Nephron progenitor cell (in vitro differentiated cells): ENCODE data around the gene ADD1.
A peak's percentile ranks its signal among the peaks of the same experiment; 100 is the strongest.
"Not testable (repeated sequence)": the region's sequence is repeated elsewhere in the genome, so short reads cannot be mapped to it uniquely, and the experiment has no call there.

ENCODE experiments used
- DNase-seq: peaks from one replicate; pipeline ENCODE4 v3.0.0; 2021
- H3K27ac Mint-ChIP-seq: 2 replicates; pipeline ENCODE4 v1.8.0; 2021; ENCODE audit warnings: mild to moderate bottlenecking, moderate library complexity, mixed read lengths
- H3K27me3 Mint-ChIP-seq: 2 replicates; pipeline ENCODE4 v1.8.0; 2021; ENCODE audit warnings: mild to moderate bottlenecking, low read depth, mixed read lengths; ENCODE audit not compliant: poor library complexity
- H3K36me3 Mint-ChIP-seq: 2 replicates; pipeline ENCODE4 v1.8.0; 2021; ENCODE audit warnings: low read depth, mixed read lengths
- H3K4me1 Mint-ChIP-seq: 2 replicates; pipeline ENCODE4 v1.8.0; 2021; ENCODE audit warnings: mixed read lengths
- H3K4me3 Mint-ChIP-seq: 2 replicates; pipeline ENCODE4 v1.8.0; 2021; ENCODE audit warnings: mild to moderate bottlenecking, moderate library complexity, mixed read lengths
- H3K9me3 Mint-ChIP-seq: 2 replicates; pipeline ENCODE4 v1.8.0; 2021; ENCODE audit warnings: mild to moderate bottlenecking, moderate library complexity, mixed read lengths
- TF ChIP-seq, protein P1 (sequence below): fragments of 200-600 bp; sonication (generic); IDR thresholded peaks from 2 replicates; pipeline ENCODE4 v1.5.0; 2021; ENCODE audit warnings: antibody characterized with exemption

The ADD1 gene

DNA sequence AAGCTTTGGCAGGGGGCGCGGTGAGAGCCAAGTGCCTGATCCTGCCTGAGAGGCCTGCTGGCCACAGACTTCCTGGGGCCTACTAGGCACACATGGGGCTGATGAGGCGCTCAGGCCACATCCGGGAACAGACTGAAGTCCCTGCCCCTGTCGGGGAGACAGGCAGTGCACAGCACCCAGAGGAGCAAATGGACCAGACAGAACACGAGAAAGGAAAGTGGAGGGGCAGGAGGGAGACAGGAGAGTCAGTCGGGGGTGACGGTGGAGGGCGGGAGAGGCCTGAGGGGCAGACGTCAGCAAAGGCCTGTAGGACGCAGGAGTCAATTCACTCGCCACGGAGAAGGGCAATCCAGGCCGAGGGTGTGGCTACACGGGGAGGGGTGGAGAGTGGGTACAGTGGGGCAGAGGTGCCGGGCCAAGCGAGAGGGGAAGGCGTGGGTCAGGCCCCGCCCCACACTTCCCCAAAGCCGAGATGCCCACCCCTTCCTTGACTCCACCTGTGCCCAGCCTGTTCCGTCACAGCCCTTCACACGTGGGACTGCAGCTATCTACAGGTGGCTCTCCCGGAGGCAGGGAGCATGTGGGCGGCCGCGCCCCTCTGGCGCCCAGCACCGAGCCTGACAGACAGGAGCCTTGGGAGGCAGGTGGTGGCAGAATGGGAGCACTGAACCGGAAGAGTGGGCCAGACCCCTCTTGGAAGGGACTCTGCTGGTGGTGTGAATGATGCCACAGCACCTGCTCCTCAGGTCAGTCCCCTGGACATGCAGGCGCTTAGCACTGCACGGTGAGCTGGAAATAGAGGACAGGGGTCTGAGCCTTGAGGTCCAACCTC is 99.1 kb downstream of the ADD1 start:
- Mint-ChIP-seq H3K4me3 (no peak overlapping the region), H3K27me3 (no peaks in the 10 kb centered on the region), H3K4me1 (no peaks in the 10 kb centered on the region), H3K9me3 (no peaks in the 10 kb centered on the region), H3K27ac (peak overlapping the region; percentile 80), H3K36me3 (peaks cover 45% of the 10 kb centered on the region)
- no peak for DNase-seq
- TF ChIP-seq, protein P1, sequence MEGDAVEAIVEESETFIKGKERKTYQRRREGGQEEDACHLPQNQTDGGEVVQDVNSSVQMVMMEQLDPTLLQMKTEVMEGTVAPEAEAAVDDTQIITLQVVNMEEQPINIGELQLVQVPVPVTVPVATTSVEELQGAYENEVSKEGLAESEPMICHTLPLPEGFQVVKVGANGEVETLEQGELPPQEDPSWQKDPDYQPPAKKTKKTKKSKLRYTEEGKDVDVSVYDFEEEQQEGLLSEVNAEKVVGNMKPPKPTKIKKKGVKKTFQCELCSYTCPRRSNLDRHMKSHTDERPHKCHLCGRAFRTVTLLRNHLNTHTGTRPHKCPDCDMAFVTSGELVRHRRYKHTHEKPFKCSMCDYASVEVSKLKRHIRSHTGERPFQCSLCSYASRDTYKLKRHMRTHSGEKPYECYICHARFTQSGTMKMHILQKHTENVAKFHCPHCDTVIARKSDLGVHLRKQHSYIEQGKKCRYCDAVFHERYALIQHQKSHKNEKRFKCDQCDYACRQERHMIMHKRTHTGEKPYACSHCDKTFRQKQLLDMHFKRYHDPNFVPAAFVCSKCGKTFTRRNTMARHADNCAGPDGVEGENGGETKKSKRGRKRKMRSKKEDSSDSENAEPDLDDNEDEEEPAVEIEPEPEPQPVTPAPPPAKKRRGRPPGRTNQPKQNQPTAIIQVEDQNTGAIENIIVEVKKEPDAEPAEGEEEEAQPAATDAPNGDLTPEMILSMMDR = no peak

DNA sequence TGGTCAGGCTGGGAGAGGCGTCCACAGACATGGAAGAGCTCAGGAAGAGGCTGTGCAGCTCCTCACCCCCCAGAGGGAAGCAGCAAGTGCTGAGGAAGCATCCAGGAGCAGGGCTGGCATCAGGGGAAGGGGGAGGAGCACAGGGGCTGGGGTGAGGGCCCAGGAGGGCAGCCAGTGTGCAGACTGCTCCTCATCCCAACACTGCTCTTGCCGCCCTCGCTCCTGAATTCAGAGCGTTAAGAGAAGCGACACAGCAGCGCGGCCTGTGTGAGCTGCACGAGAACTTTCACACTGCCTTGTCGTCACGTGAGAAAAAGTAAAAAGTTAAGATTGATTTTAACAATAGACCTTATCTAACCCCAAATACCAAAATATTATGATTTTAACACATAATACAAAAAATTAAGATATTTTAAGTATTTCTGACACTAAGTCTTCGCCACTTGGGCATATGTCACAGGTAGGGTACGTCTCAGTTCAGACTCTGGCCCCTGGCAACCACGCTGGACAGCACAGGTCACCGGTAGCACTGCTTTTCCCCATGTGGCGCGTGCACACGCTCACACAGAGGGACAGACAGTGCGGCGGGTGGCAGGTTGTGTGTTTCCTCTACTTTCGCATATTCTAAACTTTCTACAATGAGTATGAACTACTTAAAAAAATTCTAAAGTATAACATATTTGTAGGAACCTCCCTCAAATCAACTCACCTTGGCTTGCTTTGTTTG is 99.9 kb downstream of the ADD1 start:
- Mint-ChIP-seq H3K4me1 (no peaks in the 10 kb centered on the region), H3K36me3 (peaks cover 46% of the 10 kb centered on the region), H3K9me3 (no peaks in the 10 kb centered on the region), H3K27me3 (no peaks in the 10 kb centered on the region), H3K27ac (peak overlapping the region; percentile 71), H3K4me3 (no peak overlapping the region)
- no peak for DNase-seq
- TF ChIP-seq, protein P1 = no peak

DNA sequence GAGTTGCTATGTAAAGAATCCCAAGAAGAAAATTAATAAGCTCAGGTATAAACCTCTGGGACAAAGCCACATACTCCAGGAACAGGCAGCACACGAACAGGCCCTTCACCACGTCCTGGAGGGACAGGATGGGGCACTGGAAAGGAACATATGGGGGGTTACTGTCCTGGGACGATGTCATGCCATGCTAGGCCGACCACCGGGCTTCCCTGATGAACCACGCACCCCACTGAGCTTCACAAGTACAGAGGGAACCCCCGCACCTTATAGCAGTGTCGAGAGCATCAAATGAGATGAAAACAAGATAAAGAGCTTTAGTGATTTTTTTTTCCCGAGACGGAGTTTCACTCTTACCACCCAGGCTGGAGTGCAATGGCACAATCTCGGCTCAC is 100.4 kb downstream of the ADD1 start:
- no peaks in the 10 kb centered on the region for H3K9me3 Mint-ChIP-seq
- peaks cover 46% of the 10 kb centered on the region for H3K36me3 Mint-ChIP-seq
- H3K27ac Mint-ChIP-seq = no peak overlapping the region
- H3K4me3 Mint-ChIP-seq = no peak overlapping the region
- no peaks in the 10 kb centered on the region for H3K27me3 Mint-ChIP-seq
- TF ChIP-seq, protein P1 = no peak
- H3K4me1 Mint-ChIP-seq = no peaks in the 10 kb centered on the region
- no peak for DNase-seq

DNA sequence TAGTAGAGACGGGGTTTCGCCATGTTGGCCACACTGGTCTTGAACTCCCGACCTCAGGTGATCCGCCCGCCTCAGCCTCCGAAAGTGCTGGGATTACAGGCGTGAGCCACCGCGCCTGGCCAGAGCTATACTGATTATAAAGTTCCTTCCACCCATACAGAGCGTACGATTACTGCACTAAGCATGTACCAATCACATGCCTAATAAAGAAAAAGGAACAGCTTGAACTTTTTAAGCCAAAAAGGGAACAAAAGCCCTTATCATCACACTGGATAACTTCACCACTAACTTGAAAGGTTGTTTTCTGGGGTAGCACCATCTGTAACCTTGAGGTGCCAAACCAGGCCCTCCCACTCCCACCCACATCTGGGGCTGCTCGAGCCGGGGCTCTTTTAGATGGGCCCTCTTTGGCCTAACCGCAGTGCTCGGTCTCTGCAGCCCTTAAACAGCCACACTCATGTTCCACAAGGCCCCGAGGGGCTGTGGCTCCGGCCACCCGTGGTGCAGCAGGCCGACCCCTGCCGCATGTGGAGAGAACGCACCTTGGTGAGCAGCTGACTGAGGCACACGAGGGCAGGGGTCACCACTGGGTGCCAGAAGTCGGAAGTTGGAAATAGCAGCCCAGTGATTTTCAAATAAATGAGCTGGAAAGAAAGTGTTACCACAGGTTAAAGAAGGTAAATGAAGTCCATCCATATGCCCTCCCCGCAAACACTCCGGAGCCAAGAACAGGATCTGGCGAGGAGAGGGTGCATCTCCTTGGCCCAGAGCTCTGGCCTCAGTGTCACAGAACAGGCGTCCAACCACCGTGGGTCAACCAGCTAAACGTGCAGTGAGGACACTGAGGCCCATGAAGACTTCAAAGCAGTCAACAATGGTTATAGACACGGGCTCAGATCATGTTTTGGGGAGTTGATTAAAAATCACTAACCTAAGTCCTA is 101.2 kb downstream of the ADD1 start:
- Mint-ChIP-seq H3K27me3 (no peaks in the 10 kb centered on the region), H3K4me3 (no peak overlapping the region), H3K9me3 (no peaks in the 10 kb centered on the region), H3K27ac (peak overlapping the region; percentile 49), H3K4me1 (no peaks in the 10 kb centered on the region), H3K36me3 (peaks cover 45% of the 10 kb centered on the region)
- DNase-seq = no peak
- TF ChIP-seq, protein P1 = no peak

DNA sequence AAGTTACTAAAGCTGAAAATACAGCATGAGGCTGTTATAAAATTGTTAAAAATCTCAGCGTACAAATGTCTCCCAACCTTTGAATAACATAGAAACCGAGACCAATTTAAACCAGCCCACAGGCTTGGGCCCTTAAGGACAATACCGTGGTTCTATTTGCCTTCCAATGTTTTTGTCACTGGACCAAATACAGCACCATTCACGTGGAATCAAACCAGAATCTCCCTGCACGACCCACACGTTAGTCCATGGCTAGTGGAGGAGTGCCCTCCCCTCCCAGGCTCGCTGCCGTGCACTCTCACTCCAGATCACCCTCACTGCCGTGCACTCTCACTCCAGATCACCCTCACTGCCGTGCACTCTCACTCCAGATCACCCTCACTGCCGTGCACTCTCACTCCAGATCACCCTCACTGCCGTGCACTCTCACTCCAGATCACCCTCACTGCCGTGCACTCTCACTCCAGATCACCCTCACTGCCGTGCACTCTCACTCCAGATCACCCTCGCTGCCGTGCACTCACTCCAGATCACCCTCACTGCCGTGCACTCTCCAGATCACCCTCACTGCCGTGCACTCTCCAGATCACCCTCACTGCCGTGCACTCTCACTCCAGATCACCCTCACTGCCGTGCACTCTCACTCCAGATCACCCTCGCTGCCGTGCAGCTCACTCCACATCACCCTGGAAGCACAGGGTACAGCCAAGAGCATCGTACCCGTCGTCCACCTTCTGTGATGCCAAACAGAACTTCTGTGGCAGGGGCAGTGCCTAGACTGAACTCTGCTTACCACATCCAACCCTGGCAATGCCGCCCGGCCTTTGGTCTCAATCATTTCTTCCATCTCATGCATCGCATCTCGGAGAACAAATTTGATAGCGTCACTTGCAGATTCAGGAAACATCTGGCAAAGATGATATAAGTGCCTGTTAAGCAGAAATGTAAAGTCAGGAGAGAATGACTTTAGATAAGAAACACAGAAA is 102.3 kb downstream of the ADD1 start:
- H3K27ac Mint-ChIP-seq, DNase-seq, H3K4me1 Mint-ChIP-seq, H3K27me3 Mint-ChIP-seq, H3K4me3 Mint-ChIP-seq, H3K9me3 Mint-ChIP-seq: not testable (repeated sequence)
- H3K36me3 Mint-ChIP-seq = peaks cover 56% of the 10 kb centered on the region
